Right atrium auricular region (tissue), 2 donors: ENCODE data around the gene ANKRD29. TPM values are rescaled to one million over a fixed set of nuclear protein-coding genes. Genes with fewer than 3 reads are reported as not detected.

Source experiments
- DNase-seq: peaks from one replicate; pipeline ENCODE4 v3.0.0-alpha.2; 2019; ENCODE audit warnings: low spot score
- H3K27ac ChIP-seq, 2 donors: fragments of 200-600 bp; sonication (generic); 1 replicate in 1 of 2; 2 replicates in 1 of 2; pipeline ENCODE4 v1.5.1; 2016 to 2019
- H3K27me3 ChIP-seq, 2 donors: fragments of 200-600 bp; sonication (generic); one replicate each; pipeline versions ENCODE4 v1.5.1 to v1.6.0; 2017 to 2019
- H3K36me3 ChIP-seq: fragments of 200-600 bp; sonication (generic); one replicate; pipeline ENCODE4 v1.5.1; 2016
- H3K4me1 ChIP-seq, 2 donors: fragments of 200-600 bp; sonication (generic); one replicate each; pipeline versions ENCODE4 v1.5.1 to v1.6.0; 2017 to 2019
- H3K4me3 ChIP-seq, 2 donors: fragments of 200-600 bp; sonication (generic); 1 replicate in 1 of 2; 2 replicates in 1 of 2; pipeline ENCODE4 v1.5.1; 2017 to 2019; ENCODE audit warnings: mild to moderate bottlenecking in 1 of 2, moderate library complexity in 1 of 2
- H3K9me3 ChIP-seq, 2 donors: fragments of 200-600 bp; sonication (generic); one replicate each; pipeline ENCODE4 v1.5.1; 2019
- total RNA-seq, 2 donors: library from RNA; depleted of rRNA; stranded (reverse); fragments of >200 nt; gene quantifications; one replicate each; pipeline ENCODE4 v1.1.0, GENCODE V29; 2016
- TF ChIP-seq, protein P1 (sequence below), 2 donors: fragments of 200-600 bp; sonication (generic); IDR thresholded peaks; one replicate each; pipeline ENCODE4 v1.5.1; 2019; ENCODE audit warnings: antibody characterized with exemption in 2 of 2

Gene ANKRD29, protein sequence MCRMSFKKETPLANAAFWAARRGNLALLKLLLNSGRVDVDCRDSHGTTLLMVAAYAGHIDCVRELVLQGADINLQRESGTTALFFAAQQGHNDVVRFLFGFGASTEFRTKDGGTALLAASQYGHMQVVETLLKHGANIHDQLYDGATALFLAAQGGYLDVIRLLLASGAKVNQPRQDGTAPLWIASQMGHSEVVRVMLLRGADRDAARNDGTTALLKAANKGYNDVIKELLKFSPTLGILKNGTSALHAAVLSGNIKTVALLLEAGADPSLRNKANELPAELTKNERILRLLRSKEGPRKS
- total RNA-seq, result 1 to 10 TPM; 2.2 to 3.5 TPM

DNA sequence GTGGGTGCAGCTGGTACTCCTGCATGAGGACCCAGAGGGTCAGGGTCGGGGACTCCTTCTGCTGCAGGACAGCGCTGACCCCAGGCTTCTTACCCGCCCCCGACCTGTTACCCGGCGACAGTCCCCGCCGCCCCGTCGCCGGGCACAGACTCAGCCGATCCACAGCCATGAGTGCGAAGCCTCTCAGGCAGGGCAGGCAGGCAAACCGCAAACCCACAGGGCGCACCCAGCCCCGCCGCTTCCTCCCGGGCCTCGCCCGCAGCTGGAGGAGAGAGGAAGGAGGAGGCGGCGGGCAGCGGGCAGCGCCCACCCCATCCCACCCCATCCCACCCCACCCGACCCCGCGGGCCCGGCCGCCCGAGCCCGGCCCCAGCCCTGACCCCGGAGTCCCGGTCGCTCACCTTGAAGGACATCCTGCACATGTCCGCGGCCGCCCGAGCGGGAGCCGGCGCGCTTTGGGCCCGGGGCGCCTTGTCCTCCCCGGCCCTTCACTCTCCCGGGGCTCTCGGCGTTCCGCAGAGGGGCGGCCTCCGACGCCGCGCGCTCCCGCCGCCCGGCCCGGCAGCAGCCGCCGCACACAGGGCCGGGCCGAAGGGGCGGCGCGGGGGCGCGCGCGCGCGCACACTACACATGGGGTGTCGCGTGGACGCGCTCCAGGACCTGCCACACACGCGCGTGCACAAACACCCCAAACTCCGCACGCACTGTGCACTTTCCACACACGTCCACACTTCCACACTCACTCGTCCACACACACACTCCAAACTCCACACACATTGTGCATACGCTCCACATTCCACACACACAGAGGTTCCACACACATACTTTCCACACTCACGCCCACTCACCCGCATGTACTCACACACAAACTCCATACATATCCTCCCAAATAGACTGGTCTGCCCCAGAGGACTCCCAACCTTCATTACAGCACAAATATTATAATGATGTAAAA, at the start of gene ANKRD29:
Gene ANKRD29, minus strand, starts transcription at position 603 of the 955 bp plus-strand sequence. Its CDS starts 181 bp downstream, at position 422.
- Histone ChIP-seq H3K36me3 (no peaks in the 10 kb centered on the region), H3K27me3 (no peaks in the 10 kb centered on the region), H3K27ac (peak within 1 kb of the TSS; percentile 56 to 58), H3K9me3 (no peaks in the 10 kb centered on the region), H3K4me3 (peak within 1 kb of the TSS; percentile 60 to 66), H3K4me1 (no peaks in the 10 kb centered on the region)
- no peak for DNase-seq
- TF ChIP-seq, protein P1, sequence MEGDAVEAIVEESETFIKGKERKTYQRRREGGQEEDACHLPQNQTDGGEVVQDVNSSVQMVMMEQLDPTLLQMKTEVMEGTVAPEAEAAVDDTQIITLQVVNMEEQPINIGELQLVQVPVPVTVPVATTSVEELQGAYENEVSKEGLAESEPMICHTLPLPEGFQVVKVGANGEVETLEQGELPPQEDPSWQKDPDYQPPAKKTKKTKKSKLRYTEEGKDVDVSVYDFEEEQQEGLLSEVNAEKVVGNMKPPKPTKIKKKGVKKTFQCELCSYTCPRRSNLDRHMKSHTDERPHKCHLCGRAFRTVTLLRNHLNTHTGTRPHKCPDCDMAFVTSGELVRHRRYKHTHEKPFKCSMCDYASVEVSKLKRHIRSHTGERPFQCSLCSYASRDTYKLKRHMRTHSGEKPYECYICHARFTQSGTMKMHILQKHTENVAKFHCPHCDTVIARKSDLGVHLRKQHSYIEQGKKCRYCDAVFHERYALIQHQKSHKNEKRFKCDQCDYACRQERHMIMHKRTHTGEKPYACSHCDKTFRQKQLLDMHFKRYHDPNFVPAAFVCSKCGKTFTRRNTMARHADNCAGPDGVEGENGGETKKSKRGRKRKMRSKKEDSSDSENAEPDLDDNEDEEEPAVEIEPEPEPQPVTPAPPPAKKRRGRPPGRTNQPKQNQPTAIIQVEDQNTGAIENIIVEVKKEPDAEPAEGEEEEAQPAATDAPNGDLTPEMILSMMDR (IDR thresholded peaks at IDR 0.05), result no peak

DNA sequence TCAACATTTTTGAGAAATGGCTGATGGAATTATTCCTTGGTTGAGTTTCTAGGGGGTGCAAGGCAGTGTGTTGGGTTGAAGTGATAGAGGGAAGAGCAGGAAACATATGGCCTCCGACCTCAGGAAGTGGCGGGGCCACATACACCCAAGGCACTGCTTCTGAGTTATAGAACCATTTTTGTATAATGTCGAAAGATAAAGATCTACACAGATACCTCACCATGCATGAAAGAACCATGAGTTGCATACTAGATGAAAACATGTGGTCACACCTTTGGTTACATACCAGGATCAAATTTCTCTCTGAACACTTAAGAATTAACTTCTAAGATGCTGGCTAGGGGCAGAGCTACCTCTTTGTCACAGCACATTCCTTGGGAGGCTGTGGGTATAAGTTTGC, 49.7 kb upstream of the ANKRD29 start:
- H3K27ac ChIP-seq, result no peak overlapping the region
- H3K4me3 ChIP-seq, result no peak overlapping the region
- no peaks in the 10 kb centered on the region for H3K36me3 ChIP-seq
- TF ChIP-seq, protein P1 (IDR thresholded peaks at IDR 0.05), result no peak
- H3K27me3 ChIP-seq, result no peaks in the 10 kb centered on the region
- no peaks in the 10 kb centered on the region for H3K9me3 ChIP-seq
- no peak for DNase-seq
- H3K4me1 ChIP-seq, result no peaks in the 10 kb centered on the region

DNA sequence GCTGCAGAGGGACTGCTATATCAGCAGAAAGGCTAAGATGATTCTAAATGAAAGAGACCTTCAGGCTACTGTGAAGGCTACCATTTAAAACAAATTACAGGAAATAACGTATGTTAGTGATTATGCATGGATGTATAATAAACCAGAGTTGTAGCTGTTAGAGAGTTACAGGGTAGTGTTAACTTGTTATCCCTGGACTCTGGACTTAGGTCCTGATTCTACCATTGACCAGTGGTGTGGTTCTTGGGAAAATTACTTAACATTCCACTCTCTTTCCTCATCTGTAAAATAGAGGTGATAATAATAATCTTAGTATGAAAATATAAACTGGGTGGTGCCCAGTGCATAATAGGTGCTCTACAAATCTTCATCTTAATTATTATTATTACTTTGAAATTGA, 48.7 kb upstream of the ANKRD29 start:
- Histone ChIP-seq H3K27me3 (no peaks in the 10 kb centered on the region), H3K27ac (no peak overlapping the region), H3K4me3 (no peak overlapping the region), H3K4me1 (no peaks in the 10 kb centered on the region), H3K36me3 (no peaks in the 10 kb centered on the region), H3K9me3 (peaks cover 0 to 5% of the 10 kb centered on the region in 2 donors)
- no peak for DNase-seq
- TF ChIP-seq, protein P1 (IDR thresholded peaks at IDR 0.05), result no peak

DNA sequence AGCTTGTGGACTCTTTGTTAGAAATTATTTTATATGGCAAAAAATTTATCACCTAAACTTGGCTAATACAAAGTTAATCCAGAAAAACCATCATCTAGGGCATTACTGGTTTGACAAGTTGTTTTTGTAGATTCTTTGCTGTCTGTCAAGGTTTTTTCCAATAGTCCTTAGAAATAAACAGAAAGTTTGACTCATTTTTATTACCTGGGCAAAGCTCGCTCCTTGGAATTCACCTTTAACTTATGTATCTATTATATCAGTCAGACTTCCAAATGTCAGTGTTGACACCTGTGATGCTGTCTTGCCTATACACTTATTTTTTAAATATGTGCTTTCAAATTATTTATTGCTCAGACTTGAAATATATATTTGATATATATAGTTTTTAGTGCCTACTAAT, 48.2 kb upstream of the ANKRD29 start:
- DNase-seq, result no peak
- Histone ChIP-seq H3K4me1 (no peaks in the 10 kb centered on the region), H3K9me3 (peaks cover 0 to 5% of the 10 kb centered on the region in 2 donors), H3K27ac (no peak overlapping the region), H3K4me3 (no peak overlapping the region), H3K36me3 (no peaks in the 10 kb centered on the region), H3K27me3 (no peaks in the 10 kb centered on the region)
- TF ChIP-seq, protein P1 (IDR thresholded peaks at IDR 0.05), result no peak

DNA sequence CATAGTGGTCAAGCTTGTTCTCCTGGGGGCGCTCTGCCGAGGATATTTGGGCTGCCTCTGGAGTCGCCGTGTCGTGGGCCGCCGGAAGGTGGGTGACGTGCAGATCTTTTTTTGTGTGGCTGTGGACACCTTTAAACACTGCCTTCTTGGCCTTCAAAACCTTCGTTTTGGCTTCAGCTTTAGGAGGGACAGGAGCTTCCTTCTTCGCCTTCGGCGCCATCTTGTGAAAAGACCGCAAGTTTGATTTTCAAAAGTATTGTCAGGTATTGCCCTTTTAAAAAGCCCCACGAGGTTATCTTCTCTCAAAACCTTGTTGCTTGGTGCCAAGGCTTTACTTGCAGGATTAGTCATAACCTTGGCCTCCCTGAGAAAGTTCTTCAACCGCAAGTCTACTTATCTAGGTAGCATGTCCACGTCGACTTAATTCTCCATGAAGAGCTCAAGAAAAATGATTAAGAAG, 47.4 kb upstream of the ANKRD29 start:
- no peak for DNase-seq
- Histone ChIP-seq H3K9me3 (peaks cover 0 to 5% of the 10 kb centered on the region in 2 donors), H3K27ac (no peak overlapping the region), H3K36me3 (no peaks in the 10 kb centered on the region), H3K4me1 (no peaks in the 10 kb centered on the region), H3K4me3 (no peak overlapping the region), H3K27me3 (no peaks in the 10 kb centered on the region)
- TF ChIP-seq, protein P1 (IDR thresholded peaks at IDR 0.05), result no peak
